Activated CD4-positive, alpha-beta T cell treated with anti-CD3 and anti-CD28 coated beads, Interleukin-2, Interleukin-4, amounts not matched to agents 100 ng/mL and 50 ng/mL, durations not matched to agents 16 hours and 8 hours (primary cell): ENCODE results near the gene DNAAF3.
"Not testable (repeated sequence)": the region's sequence is repeated elsewhere in the genome, so short reads cannot be mapped to it uniquely, and the experiment has no call there.

Source experiments
- DNase-seq: peaks from one replicate; pipeline ENCODE4 v3.0.0-alpha.2; 2020; ENCODE audit warnings: low spot score

DNAAF3 gene

GRCh38 chr19:55166530-55167268 lies at the start of gene DNAAF3:
Gene DNAAF3, minus strand, starts transcription at chr19:55166613. Its CDS starts 200 bp downstream, at chr19:55166413.
- DNase-seq: peak; percentile 88

DNA sequence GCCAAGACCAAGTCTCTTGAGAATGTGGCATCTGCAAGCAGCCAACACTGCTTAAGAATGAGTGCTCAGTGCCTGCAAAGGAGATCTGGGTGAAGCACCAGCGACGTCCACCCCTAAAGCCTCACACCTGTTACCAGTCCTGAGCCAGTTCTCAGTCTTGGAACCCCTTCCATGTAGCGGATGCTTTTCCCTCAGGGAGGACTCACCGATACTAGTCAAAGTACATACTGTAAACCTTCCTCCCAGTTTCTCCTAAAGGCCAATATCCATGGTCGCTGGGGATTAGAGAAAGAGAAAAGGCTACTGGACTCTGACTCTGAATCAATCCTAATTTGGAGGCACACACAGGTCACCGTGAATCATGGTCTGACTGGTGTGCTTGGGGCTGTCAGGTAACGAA lies 47.1 kb upstream of the DNAAF3 start:
- DNase-seq: no peak

GRCh38 chr19:55212447-55212846 lies 46.0 kb upstream of the DNAAF3 start:
- peak; percentile 52 for DNase-seq

DNA sequence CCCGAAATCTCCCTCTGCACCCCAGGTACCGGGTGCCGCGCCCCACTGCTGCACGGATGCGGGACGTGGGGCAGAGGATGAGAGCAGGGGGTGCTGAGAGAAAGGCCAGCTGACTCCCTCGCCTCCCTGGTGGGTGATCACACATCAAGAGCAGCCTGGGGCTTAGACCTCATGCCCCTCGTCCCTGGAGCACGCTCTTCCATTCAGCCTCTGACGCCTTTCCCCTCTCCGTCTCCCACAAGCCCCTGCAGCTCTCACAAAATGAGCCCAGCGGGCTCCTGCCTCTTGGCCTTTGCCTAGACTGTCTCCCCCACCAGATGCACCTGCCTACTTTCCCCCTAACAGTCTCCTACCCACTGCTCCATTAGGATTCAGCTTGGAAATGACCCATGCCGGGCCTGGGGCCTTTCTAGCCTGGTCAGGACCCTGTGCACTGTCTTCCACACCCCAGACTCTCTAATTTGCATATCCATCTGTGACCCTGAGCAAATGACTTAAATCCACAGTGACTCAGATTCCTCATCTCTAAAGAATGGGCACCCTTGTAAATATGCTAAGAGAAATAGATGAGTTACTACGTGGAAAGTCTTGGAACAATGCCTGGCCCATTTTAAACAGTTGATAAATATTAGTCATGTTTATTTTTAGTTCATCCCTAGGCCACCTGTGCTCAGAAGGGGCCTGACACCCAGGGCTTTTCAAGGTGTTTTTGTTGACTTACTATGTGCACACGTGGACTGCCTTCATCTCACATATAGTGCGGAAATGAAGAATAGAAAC lies 43.5 kb upstream of the DNAAF3 start:
- DNase-seq: no peak

- DNase-seq: no peak
Observed at GRCh38 chr19:55208880-55209692, 42.7 kb upstream of the DNAAF3 start, which contains the start of gene PTPRH. Gene PTPRH, minus strand, starts transcription at chr19:55209501. Its CDS starts 68 bp downstream, at chr19:55209433.

- peak; percentile 42 for DNase-seq
Observed at GRCh38 chr19:55206664-55207500, 40.5 kb upstream of the DNAAF3 start.

DNA sequence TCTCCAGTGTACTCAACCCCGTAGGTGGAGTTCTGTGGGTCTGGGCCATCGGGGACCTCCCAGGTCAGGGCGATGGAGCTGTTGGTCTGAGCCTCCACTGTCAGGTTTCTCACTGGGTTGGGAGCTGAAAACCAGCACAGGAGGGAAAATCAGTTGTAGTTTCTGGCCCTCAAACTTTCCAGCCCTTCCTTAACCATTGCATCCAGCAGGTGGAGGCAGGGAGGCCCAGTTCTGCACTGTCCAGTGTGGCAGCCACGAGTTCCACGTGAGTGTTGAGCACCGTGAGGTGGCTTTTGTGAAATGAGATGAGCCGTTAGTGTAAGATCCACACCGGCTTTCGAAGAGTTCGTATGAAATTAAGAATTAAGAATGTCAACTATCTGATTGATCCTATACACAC lies 35.8 kb upstream of the DNAAF3 start:
- not testable (repeated sequence) for DNase-seq

DNA sequence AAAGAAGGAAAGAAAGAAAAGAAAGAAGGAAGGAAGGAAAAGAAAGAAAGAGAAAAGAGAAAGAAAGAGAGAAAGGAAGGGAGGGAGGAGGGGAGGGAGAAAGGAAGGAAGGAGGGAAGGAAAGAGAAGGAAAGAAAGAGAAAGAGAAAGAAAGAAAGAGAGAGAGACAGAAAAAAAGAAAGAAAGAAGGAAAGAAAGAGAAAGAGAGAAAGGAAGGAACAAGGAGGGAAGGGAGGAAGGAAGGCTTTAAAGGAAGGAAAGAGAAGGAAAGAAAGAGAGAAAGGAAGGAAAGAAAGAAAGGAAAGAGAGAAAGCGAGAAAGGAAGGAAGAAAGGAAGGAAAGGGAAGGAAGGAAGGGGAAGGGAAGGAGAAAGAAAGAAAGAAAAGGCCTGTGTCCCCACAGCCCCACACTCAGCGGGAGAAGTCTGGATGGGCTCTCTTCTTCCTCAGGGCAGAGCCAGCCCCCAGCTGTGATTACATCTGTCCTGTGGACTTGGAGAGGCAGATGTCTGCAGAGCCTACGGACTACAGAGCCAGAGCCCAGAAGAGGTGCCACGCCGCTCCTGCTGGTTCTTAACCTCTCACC lies 33.3 kb upstream of the DNAAF3 start:
- DNase-seq: no peak

DNA sequence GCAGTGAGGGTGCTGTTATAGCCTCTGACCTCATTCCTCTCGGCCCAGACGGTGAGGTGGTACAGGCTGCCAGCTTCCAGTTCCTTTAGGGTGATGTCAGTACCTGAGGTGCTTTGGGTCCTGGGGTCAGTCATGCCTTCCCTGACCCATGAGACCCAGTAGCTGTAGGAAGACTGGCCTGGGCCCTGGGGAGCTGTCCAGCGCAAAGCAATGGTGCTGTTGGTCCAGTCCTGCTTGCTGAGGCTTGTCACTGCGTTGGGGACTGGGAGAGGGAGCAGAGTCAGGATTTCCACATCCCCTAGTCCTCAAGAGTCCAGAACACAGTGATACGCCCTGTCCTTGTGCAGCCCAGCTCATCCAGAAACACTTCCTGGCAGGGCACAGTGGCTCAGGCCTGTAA lies 32.2 kb upstream of the DNAAF3 start:
- no peak for DNase-seq

- peak; percentile 14 for DNase-seq
Observed at GRCh38 chr19:55197528-55197927, 31.1 kb upstream of the DNAAF3 start.

GRCh38 chr19:55196803-55197202 lies 30.4 kb upstream of the DNAAF3 start:
- DNase-seq: no peak

GRCh38 chr19:55193481-55193880 lies 27.1 kb upstream of the DNAAF3 start:
- DNase-seq: no peak

- no peak for DNase-seq
Observed at GRCh38 chr19:55189403-55189835, 23.0 kb upstream of the DNAAF3 start.

DNA sequence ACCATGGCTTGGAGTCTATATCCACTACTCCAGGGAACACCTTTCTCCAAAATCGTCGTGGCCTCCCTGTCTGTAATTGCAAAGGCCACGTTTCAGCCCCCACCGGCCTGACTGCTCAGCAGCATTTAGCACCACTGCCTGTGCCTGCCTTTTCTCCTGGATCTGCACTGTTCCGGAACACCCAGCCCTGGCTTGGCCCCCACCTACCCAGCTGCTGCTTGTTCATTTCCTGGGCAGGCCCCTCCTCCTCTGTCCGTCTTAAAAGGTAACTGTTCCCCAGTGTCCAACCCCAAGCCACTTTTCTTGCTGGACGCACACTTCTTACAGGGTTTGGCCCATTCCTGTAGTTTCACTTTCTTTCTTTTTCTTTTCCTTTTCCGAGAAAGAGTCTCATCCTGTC lies 22.2 kb upstream of the DNAAF3 start:
- DNase-seq: no peak

DNA sequence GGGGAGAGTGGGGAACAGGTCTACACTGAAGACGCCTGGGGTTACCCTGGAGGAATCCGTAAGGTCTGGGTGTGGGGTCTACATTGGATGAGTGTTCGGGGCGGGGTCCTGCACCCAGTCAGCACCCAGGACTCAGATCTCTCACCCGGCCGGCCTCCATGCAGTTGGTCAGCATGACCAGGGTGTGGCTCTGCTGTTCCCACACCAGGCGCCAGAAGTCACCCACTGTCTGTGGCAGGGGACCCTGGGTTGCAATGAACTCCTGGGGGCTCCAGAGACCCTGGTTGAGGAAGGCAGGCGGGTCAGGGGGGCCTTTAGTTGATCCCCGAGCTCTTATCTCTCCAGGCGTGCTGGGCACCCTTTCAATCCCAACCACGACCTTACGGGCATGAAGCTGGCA lies 19.7 kb upstream of the DNAAF3 start:
- no peak for DNase-seq

DNA sequence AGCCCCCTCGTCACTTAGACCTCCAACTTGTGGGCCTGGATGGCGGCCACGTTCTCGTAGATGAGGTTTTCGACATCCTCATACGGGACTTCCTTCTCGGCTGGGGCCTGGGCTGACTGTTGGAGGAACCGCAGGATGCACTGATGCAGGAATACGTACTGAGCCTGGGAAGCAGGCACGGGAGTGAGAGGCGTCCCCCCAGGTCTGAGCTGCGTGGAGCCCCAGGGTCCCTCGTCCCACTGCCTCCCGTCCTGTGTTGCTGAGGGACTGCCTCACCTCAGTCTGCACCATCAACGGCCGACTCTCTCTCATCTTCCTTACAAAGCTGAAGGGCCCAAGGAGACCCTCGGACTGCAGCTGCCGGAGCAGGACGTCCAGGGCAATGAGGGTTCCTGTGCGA lies 15.3 kb upstream of the DNAAF3 start:
- no peak for DNase-seq

DNA sequence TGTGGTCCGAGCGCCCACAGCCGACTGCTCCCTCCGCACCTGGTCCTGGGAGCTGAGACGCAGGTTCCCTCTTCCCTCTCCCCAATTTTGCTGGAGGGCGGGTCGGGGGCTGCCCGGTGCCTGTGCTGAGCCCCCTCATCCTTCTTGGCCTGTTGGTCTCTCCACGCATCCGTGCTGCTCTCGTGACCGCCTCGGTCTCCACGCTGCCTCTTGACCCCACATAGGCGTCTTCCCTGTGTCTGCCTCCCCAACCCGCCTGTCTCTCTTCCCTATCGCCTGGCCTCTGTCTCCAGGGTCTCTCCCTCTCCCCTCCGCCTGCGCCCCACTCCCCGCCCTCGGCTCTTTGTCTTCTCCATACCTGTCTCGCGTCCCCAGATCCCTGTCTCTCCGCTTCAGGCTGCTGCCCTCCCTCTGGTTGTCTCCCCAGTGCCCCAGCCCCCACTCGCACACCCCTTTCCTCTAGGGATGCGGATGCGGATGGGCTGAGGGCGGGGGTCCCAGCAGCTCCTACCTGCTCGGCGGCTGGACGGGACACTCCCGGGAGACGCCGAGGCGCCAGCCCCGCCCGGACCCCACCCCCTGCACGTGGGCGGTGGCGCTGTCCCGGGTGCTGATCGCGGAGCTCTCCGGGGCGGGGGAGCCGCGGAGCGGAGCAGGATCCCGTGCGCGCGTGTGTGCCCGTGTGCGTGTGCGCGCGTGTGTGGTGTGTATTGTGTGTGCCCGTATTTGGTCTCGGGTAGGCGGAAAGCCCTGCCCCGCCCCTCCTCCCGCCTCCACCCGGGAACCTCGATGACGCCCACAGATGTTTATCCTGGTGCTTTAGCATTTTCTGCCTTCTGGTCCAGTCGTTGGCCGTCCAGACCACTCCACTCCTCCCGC lies 13.4 kb upstream of the DNAAF3 start, which contains the start of gene SYT5:
SYT5 (minus strand) TSS at position 684 of the 879 bp plus-strand sequence. CDS start 1,248 bp downstream, outside the sequence.
- DNase-seq: no peak

DNA sequence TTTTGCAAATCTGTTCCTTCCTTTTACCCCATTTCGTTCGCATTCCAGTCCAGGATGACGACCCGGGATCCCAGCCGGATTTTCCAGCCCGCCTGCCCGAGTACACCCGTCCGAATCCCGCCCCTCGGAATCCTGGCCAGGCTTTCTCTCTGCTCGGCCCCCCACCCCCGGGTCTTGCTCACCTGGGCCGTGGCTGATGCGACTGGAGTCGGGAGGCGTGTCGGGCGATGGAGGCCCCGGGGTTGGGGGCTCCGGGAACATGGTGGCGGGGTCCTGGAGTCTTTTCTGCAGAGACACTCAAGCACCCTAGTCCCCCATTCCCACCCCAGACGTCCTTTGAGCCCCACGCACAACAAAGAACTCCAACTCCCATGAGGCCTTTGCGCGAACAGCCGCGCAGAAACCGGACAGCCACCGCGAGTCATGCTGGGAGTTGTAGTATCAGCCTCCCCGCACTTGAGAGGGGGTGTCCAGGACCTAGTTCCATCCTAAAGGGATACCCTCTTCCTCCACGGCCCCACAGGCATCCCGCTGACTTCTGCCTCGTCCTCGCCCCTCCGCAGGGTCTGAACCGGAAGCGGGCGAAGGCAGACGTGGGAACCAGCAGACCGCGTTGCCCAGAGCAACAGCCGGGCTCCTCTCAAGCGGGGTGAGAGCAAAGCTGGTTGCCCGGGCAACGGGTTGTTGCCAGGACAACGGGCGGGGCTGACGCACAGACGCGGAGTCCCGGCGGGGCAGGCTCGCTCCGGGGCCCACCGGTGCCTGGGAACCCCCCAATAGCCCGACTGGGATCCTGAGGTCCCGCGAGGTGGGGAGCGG lies 12.6 kb upstream of the DNAAF3 start:
- DNase-seq: peak; percentile 82

- DNase-seq: peak; percentile 16
Observed at GRCh38 chr19:55176076-55176475, 9.7 kb upstream of the DNAAF3 start.
